Tibial nerve (tissue), 4 donors: Measurements from ENCODE around the gene MTRFR.

ENCODE experiments used
- EP300 ChIP-seq, 2 donors: sonication (generic); formaldehyde crosslinking; IDR thresholded peaks; one replicate each; pipeline ENCODE4 v1.6.1; 2017; ENCODE audit warnings: antibody characterized with exemption in 2 of 2, mild to moderate bottlenecking in 1 of 2
- POLR2A ChIP-seq, 2 donors: fragments of 450-650 bp; IDR thresholded peaks; one replicate each; pipeline ENCODE4 v1.6.1; 2017; ENCODE audit warnings: antibody characterized with exemption in 2 of 2, mild to moderate bottlenecking in 2 of 2, moderate library complexity in 2 of 2
- TF ChIP-seq, protein P1 (sequence below), 5 experiments: fragments of 200-600 bp in 3 of 5; fragments of 450-650 bp in 2 of 5; sonication (generic) in 3 of 5; IDR thresholded peaks; one replicate each; pipeline ENCODE4 v1.5.1; 2016 to 2019; ENCODE audit warnings: antibody characterized with exemption in 5 of 5, mild to moderate bottlenecking in 3 of 5, moderate library complexity in 2 of 5

DNA sequence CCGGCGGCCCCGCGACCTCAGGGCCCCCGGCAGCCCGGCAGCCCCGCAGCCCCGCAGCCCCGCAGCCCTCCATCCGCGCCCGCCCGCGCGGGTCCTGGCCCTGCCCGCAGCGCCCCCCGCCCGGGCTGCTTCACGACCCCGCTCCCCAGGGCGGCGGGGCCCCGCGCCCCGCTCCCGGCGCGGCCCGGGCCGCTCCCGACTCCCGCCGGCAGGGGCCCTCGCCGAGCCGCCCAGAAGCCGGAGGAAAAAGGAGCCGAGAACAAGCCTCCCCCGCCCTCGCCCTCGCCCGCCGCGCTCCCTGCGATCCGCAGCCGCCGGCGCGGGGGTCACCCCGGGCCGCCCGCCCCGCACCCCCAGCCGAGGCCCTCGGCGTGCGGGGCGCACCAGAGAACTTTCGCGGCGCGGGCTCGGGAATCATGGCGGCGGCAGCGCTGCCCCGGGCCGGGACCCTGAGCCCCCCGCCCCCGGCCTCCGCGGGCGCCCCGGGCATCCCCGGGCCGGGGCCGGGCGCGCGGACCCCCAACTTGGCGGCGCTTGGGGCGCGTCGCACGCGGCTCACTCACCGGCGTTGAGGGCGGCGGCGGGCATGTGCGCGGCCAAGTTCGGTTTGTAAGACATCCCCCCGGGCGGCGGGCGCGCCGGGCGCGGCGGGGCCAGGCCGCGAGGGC is 37.9 kb downstream of the MTRFR start:
- TF ChIP-seq, protein P1, sequence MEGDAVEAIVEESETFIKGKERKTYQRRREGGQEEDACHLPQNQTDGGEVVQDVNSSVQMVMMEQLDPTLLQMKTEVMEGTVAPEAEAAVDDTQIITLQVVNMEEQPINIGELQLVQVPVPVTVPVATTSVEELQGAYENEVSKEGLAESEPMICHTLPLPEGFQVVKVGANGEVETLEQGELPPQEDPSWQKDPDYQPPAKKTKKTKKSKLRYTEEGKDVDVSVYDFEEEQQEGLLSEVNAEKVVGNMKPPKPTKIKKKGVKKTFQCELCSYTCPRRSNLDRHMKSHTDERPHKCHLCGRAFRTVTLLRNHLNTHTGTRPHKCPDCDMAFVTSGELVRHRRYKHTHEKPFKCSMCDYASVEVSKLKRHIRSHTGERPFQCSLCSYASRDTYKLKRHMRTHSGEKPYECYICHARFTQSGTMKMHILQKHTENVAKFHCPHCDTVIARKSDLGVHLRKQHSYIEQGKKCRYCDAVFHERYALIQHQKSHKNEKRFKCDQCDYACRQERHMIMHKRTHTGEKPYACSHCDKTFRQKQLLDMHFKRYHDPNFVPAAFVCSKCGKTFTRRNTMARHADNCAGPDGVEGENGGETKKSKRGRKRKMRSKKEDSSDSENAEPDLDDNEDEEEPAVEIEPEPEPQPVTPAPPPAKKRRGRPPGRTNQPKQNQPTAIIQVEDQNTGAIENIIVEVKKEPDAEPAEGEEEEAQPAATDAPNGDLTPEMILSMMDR (IDR thresholded peaks at IDR 0.05): peak; percentile 46 to 90 (median 83)
- TF ChIP-seq EP300 (IDR thresholded peaks at IDR 0.05) (no peak), POLR2A (IDR thresholded peaks at IDR 0.05) (no peak)
